Testis (tissue), 2 donors: ENCODE measurements around the gene CDH4.

Experiments
- CTCF ChIP-seq, 3 experiments: fragments of 450-650 bp in 2 of 3; fragments of 200-600 bp in 1 of 3; sonication (generic) in 1 of 3; IDR thresholded peaks; one replicate each; pipeline ENCODE4 v1.5.1; 2016 to 2019; ENCODE audit warnings: antibody characterized with exemption in 3 of 3, mild to moderate bottlenecking in 2 of 3, moderate library complexity in 1 of 3
- POLR2A ChIP-seq: fragments of 450-650 bp; IDR thresholded peaks from one replicate; pipeline ENCODE4 v1.6.1; 2017; ENCODE audit warnings: antibody characterized with exemption, mild to moderate bottlenecking, moderate library complexity

GRCh38 chr20:61387204-61387953 is 135.3 kb downstream of the CDH4 start:
- TF ChIP-seq CTCF (IDR thresholded peaks at IDR 0.05) (no peak), POLR2A (no peak)
